Osteocyte (in vitro differentiated cells): ENCODE data around the gene COG8. TPM values are rescaled to one million over a fixed set of nuclear protein-coding genes. Genes with fewer than 3 reads are reported as not detected.

Source experiments
- DNase-seq: peaks from one replicate; pipeline ENCODE4 v3.0.0; 2021; ENCODE audit warnings: mixed read lengths; ENCODE audit not compliant: unreplicated experiment; ENCODE audit errors: extremely low spot score
- H3K27ac Mint-ChIP-seq: one replicate; pipeline ENCODE4 v1.8.0; 2021; ENCODE audit warnings: mild to moderate bottlenecking, mixed read lengths; ENCODE audit not compliant: unreplicated experiment
- H3K27me3 Mint-ChIP-seq: one replicate; pipeline ENCODE4 v1.8.0; 2021; ENCODE audit warnings: mixed read lengths; ENCODE audit not compliant: unreplicated experiment
- H3K36me3 Mint-ChIP-seq: one replicate; pipeline ENCODE4 v1.8.0; 2021; ENCODE audit warnings: mixed read lengths; ENCODE audit not compliant: unreplicated experiment
- H3K4me1 Mint-ChIP-seq: one replicate; pipeline ENCODE4 v1.8.0; 2021; ENCODE audit warnings: mixed read lengths; ENCODE audit not compliant: unreplicated experiment
- H3K4me3 Mint-ChIP-seq: one replicate; pipeline ENCODE4 v1.8.0; 2021; ENCODE audit warnings: mild to moderate bottlenecking, moderate library complexity, mixed read lengths; ENCODE audit not compliant: unreplicated experiment
- H3K9me3 Mint-ChIP-seq: one replicate; pipeline ENCODE4 v1.8.0; 2021; ENCODE audit warnings: mixed read lengths; ENCODE audit not compliant: unreplicated experiment
- CTCF ChIP-seq: fragments of 200-600 bp; sonication (generic); IDR thresholded peaks from 2 replicates; pipeline ENCODE4 v1.5.0; 2021; ENCODE audit warnings: antibody characterized with exemption, mild to moderate bottlenecking, moderate library complexity
- total RNA-seq: library from RNA; stranded (reverse); gene quantifications from 2 replicates; pipeline ENCODE4 v1.2.1, GENCODE V29; 2021

Gene COG8
- total RNA-seq, 1 donor from 2014 or later, result 52.3 TPM

DNA sequence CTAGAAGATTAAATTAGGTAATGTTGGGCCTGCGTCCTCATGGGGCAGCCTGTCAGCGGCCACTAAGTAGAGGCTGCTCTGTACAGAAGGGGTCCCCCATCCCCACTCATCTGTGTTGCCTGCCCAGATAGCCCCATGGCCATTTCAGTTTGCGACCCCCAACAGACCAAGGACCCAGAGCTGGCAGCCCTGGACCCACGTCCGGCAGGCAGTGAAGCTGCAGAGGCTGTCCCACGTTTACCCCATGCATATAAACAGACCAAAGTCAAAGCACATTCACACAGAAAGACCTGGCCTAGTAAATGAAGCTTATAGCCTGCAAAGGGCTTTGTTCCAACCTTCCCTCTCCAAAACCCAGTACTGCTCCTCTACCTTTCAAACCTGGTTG, 13.6 kb downstream of the COG8 start:
- DNase-seq, result no peak
- Mint-ChIP-seq H3K36me3 (peaks cover 23% of the 10 kb centered on the region), H3K4me1 (peaks cover 24% of the 10 kb centered on the region), H3K9me3 (no peaks in the 10 kb centered on the region), H3K27me3 (no peaks in the 10 kb centered on the region), H3K4me3 (no peak overlapping the region), H3K27ac (no peak overlapping the region)
- TF ChIP-seq CTCF, result no peak

DNA sequence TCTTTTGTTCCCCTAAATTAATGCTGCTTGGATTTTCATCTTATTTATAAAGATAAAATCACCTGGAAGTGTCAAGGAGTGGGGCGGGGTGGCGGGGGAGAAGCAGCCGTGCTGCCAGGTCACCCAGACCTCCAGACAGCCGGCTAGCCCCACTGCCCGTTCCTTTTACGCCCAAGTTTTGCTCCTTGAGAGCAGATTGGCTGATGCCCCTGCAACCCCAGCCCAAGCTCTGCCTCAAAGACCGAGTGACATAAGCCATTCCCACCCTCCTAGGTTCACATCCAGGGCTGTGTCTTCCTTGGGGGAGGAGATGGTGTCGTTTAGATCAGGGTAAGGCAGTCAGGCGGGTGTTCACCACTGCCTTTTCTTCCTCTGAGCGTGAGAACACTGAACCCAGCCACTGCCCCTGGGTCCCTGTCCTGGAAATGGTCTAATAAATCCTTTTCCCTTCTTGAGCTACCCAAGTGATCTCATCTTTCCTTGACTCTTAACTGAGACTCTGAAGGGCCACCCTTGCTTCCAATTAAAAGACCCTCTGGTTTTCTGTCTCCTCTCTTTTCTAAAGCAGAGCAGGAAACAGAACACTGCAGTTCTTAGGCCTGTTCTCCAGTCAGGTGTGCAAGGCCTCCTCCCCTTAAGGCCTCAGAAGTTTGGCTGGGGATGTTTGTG, 14.6 kb downstream of the COG8 start:
- peaks cover 29% of the 10 kb centered on the region for H3K36me3 Mint-ChIP-seq
- no peak overlapping the region for H3K27ac Mint-ChIP-seq
- TF ChIP-seq CTCF, result no peak

DNA sequence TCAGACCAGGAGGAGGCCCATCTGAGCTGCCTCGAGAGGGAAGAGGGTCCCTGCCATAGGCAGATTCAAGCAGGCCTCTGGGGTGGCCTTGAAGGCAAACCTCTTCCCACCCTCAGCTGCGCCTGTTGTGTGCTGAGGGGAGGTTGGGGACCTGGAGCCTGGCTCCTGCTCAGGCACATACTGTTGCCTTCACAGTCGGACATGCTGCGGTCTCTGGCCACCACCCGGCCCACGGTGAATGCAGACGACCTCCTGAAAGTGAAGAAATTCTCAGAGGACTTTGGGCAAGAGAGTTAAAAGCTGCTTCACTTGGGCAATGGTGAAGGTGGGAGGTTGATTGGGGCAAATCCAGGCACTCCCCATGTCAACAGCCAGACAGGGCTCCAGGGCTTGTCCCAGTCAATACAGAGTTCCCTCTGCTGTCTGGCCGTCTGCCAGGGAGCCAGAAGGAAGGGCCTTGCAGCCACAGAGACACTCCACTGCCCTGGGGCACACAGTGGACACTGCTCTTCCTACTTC, 15.3 kb downstream of the COG8 start:
- H3K36me3 Mint-ChIP-seq, result peaks cover 34% of the 10 kb centered on the region
- no peak for DNase-seq
- no peak overlapping the region for H3K4me3 Mint-ChIP-seq
- TF ChIP-seq CTCF, result no peak
- peaks cover 17% of the 10 kb centered on the region for H3K4me1 Mint-ChIP-seq
- no peaks in the 10 kb centered on the region for H3K9me3 Mint-ChIP-seq
- no peak overlapping the region for H3K27ac Mint-ChIP-seq
- no peaks in the 10 kb centered on the region for H3K27me3 Mint-ChIP-seq

More for the DNA sequence above, 14.6 kb downstream of the COG8 start:
- DNase-seq, result no peak
- Mint-ChIP-seq H3K4me3 (no peak overlapping the region), H3K4me1 (peaks cover 24% of the 10 kb centered on the region), H3K27me3 (no peaks in the 10 kb centered on the region), H3K9me3 (no peaks in the 10 kb centered on the region)

- DNase-seq, result no peak
- Mint-ChIP-seq H3K36me3 (peaks cover 35% of the 10 kb centered on the region), H3K9me3 (no peaks in the 10 kb centered on the region), H3K4me1 (peaks cover 11% of the 10 kb centered on the region), H3K27me3 (no peaks in the 10 kb centered on the region), H3K4me3 (no peak overlapping the region), H3K27ac (no peak overlapping the region)
- no peak for TF ChIP-seq CTCF
Observed at GRCh38 chr16:69323415-69323814, 15.9 kb downstream of the COG8 start.

DNA sequence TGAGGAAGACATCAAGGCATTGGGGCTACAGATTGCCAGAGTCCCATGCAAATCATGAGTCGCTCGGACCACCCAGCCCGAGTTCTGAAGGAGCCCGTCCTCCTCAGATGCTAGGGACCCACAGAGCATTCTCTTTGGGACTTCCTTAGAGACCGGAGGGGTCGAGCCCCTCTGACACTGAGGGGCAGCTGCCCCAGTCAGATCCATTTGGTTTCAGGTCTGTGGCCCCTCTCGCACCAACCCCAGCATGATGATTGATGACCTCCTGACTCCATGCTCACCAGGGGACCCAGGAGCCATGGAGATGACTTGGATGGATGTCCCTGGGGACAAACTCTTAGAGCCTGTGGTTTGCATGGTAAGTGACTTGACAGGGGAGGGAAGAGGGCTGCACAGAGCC, 17.0 kb downstream of the COG8 start:
- Mint-ChIP-seq H3K36me3 (peaks cover 38% of the 10 kb centered on the region), H3K27ac (no peak overlapping the region), H3K9me3 (no peaks in the 10 kb centered on the region), H3K4me1 (peaks cover 5% of the 10 kb centered on the region), H3K27me3 (no peaks in the 10 kb centered on the region), H3K4me3 (no peak overlapping the region)
- DNase-seq, result no peak
- no peak for TF ChIP-seq CTCF
